ENCODE results near the gene DDIT4.

The DDIT4 gene

DNA sequence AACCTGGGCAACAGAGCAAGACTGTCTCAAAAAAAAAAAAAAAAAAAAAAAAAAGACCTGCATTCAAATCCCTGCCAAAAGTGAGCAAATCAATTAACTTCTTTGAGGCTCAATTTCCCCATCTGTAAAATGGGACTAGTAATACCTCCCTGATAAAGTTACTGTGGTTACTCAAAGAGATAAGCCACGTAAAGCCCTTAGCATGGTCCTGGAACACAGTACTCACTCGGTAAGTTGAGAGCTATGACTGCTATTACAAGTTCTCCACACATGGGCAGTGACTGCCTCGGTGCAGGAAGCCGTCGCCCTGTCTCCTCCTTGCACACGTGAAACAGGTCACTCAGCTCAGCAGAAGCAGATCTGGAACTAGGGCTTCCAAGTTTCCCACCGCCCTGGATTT is 37.9 kb downstream of the DDIT4 start:
- no peak for TF ChIP-seq TCF4 (CRISPR knock-in tag; IDR thresholded peaks at IDR 0.05; ENCODE audit: borderline replicate concordance)
- TF ChIP-seq ZNF565 (CRISPR knock-in tag; conservative IDR thresholded peaks at IDR 0.05; ENCODE audit: low read depth) = no peak
- TF ChIP-seq ZFP3 (CRISPR knock-in tag; IDR thresholded peaks at IDR 0.05) = no peak
- no peak for TF ChIP-seq GLIS3 (CRISPR knock-in tag; IDR thresholded peaks at IDR 0.05)
- TF ChIP-seq PPARA (CRISPR knock-in tag; IDR thresholded peaks at IDR 0.05; ENCODE audit: borderline replicate concordance) = no peak
- ATAC-seq = no peak

- ATAC-seq = no peak
- no peak for TF ChIP-seq OSR1 (CRISPR knock-in tag; IDR thresholded peaks at IDR 0.05)
- TF ChIP-seq PPARA (CRISPR knock-in tag; IDR thresholded peaks at IDR 0.05; ENCODE audit: borderline replicate concordance) = no peak
- TF ChIP-seq, protein P1, sequence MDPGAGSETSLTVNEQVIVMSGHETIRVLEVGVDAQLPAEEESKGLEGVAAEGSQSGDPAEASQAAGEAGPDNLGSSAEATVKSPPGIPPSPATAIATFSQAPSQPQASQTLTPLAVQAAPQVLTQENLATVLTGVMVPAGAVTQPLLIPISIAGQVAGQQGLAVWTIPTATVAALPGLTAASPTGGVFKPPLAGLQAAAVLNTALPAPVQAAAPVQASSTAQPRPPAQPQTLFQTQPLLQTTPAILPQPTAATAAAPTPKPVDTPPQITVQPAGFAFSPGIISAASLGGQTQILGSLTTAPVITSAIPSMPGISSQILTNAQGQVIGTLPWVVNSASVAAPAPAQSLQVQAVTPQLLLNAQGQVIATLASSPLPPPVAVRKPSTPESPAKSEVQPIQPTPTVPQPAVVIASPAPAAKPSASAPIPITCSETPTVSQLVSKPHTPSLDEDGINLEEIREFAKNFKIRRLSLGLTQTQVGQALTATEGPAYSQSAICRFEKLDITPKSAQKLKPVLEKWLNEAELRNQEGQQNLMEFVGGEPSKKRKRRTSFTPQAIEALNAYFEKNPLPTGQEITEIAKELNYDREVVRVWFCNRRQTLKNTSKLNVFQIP (CRISPR knock-in tag; IDR thresholded peaks at IDR 0.05; ENCODE audit: borderline replicate concordance, low read depth) = no peak
- TF ChIP-seq ZFP3 (CRISPR knock-in tag; IDR thresholded peaks at IDR 0.05) = no peak
- TF ChIP-seq CSDC2 (CRISPR knock-in tag; IDR thresholded peaks at IDR 0.05) = no peak
- TF ChIP-seq TSHZ2 (CRISPR knock-in tag; IDR thresholded peaks at IDR 0.05) = no peak
- no peak for TF ChIP-seq ZC3H10 (CRISPR knock-in tag; IDR thresholded peaks at IDR 0.05)
- no peak for TF ChIP-seq TCF4 (CRISPR knock-in tag; IDR thresholded peaks at IDR 0.05; ENCODE audit: borderline replicate concordance)
- TF ChIP-seq PATZ1 (CRISPR knock-in tag; IDR thresholded peaks at IDR 0.05; ENCODE audit: borderline replicate concordance) = no peak
- TF ChIP-seq RARB (CRISPR knock-in tag; IDR thresholded peaks at IDR 0.05) = no peak
- no peak for TF ChIP-seq ZNF70 (CRISPR knock-in tag; IDR thresholded peaks at IDR 0.05)
- TF ChIP-seq CREB5 (CRISPR knock-in tag; IDR thresholded peaks at IDR 0.05; ENCODE audit: low read depth) = no peak
- no peak for TF ChIP-seq ESRRG (CRISPR knock-in tag; IDR thresholded peaks at IDR 0.05)
- TF ChIP-seq ZNF565 (CRISPR knock-in tag; conservative IDR thresholded peaks at IDR 0.05; ENCODE audit: low read depth) = no peak
- no peak for TF ChIP-seq ZFP30 (CRISPR knock-in tag; IDR thresholded peaks at IDR 0.05)
- TF ChIP-seq TOX (CRISPR knock-in tag; IDR thresholded peaks at IDR 0.05; ENCODE audit: borderline replicate concordance) = no peak
These were observed 39.2 kb downstream of the DDIT4 start for GRCh38 chr10:72312865-72313391.

- ATAC-seq = no peak
- TF ChIP-seq CSDC2 (CRISPR knock-in tag; IDR thresholded peaks at IDR 0.05) (no peak), ISL1 (CRISPR knock-in tag; IDR thresholded peaks at IDR 0.05) (no peak), ZFP30 (CRISPR knock-in tag; IDR thresholded peaks at IDR 0.05) (no peak), BACH2 (CRISPR knock-in tag; IDR thresholded peaks at IDR 0.05; ENCODE audit: borderline replicate concordance) (no peak), ZNF8 (CRISPR knock-in tag; IDR thresholded peaks at IDR 0.05) (no peak), OSR1 (CRISPR knock-in tag; IDR thresholded peaks at IDR 0.05) (no peak), GLIS3 (CRISPR knock-in tag; IDR thresholded peaks at IDR 0.05) (no peak), SNAI2 (CRISPR knock-in tag; IDR thresholded peaks at IDR 0.05) (no peak), ZNF70 (CRISPR knock-in tag; IDR thresholded peaks at IDR 0.05) (no peak), TCF4 (CRISPR knock-in tag; IDR thresholded peaks at IDR 0.05; ENCODE audit: borderline replicate concordance) (no peak), ZNF565 (CRISPR knock-in tag; conservative IDR thresholded peaks at IDR 0.05; ENCODE audit: low read depth) (no peak), PPARA (CRISPR knock-in tag; IDR thresholded peaks at IDR 0.05; ENCODE audit: borderline replicate concordance) (no peak), ARNTL (CRISPR knock-in tag; IDR thresholded peaks at IDR 0.05; ENCODE audit: borderline replicate concordance, low read depth) (no peak), PATZ1 (CRISPR knock-in tag; IDR thresholded peaks at IDR 0.05; ENCODE audit: borderline replicate concordance) (no peak)
- TF ChIP-seq, protein P2, sequence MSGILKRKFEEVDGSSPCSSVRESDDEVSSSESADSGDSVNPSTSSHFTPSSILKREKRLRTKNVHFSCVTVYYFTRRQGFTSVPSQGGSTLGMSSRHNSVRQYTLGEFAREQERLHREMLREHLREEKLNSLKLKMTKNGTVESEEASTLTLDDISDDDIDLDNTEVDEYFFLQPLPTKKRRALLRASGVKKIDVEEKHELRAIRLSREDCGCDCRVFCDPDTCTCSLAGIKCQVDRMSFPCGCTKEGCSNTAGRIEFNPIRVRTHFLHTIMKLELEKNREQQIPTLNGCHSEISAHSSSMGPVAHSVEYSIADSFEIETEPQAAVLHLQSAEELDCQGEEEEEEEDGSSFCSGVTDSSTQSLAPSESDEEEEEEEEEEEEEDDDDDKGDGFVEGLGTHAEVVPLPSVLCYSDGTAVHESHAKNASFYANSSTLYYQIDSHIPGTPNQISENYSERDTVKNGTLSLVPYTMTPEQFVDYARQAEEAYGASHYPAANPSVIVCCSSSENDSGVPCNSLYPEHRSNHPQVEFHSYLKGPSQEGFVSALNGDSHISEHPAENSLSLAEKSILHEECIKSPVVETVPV (CRISPR knock-in tag; IDR thresholded peaks at IDR 0.05) = no peak
- TF ChIP-seq, protein P1 (CRISPR knock-in tag; IDR thresholded peaks at IDR 0.05; ENCODE audit: borderline replicate concordance, low read depth) = no peak
These were observed 40.5 kb downstream of the DDIT4 start for GRCh38 chr10:72314263-72314662.

All from SK-N-SH treated with all-trans-retinoic acid at 6 μM for 48 hours (cell line).